Loucy (cell line): ENCODE measurements around the gene PLPP6.

ENCODE experiments used
- CTCF ChIP-seq: fragments of 200-600 bp; sonication (generic); conservative IDR thresholded peaks from 2 replicates; pipeline ENCODE4 v1.5.1; 2014; ENCODE audit warnings: mild to moderate bottlenecking, antibody characterized with exemption, low read length
- EZH2phosphoT487 ChIP-seq: fragments of 200-600 bp; IDR thresholded peaks from 2 replicates; pipeline ENCODE4 v1.6.1; 2018; ENCODE audit warnings: antibody characterized with exemption, mild to moderate bottlenecking, moderate library complexity, borderline replicate concordance

DNA sequence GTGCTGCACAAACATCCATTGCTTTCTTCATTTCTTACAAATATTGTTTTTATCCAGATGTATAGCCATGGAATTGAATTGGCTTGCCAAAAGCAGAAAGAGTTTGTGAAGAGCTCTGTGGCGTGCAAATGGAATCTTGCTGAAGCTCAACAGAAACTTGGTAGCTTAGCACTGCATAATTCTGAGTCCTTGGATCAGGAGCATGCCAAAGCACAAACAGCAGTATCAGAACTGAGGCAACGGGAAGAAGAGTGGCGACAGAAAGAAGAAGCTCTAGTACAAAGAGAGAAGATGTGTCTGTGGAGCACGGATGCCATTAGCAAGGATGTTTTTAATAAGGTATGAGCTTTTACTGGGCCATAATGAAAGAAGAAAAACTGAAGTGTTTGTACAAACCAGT is 22.7 kb downstream of the PLPP6 start:
- no peak for TF ChIP-seq CTCF
- TF ChIP-seq EZH2phosphoT487, result no peak
